HG03045 (cell line): Measurements from ENCODE around the gene HIVEP3.

Experiments
- ATAC-seq: cut with Tn5 transposase; IDR thresholded peaks from one replicate; pipeline ENCODE4 v1.9.1; 2021; ENCODE audit warnings: mild to moderate bottlenecking, moderate library complexity; ENCODE audit not compliant: unreplicated experiment

Gene HIVEP3

DNA sequence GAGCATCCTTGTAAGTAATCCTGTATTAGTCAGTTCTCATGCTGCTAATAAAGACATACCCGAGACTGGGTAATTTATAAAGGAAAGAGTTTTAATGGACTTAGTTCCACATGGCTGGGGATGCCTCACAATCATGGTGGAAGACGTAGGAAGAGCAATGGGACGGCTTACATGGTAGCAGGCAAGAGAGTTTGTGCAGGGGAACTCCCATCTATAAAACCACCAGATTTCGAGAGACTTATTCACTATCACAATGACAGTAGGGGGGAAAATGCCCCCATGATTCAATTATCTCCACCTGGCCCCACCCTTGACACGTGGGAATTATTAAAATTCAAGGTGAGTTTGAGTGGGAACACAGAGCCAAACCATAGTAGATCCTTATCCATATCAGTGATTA lies 124.7 kb downstream of the HIVEP3 start:
- ATAC-seq: no peak

DNA sequence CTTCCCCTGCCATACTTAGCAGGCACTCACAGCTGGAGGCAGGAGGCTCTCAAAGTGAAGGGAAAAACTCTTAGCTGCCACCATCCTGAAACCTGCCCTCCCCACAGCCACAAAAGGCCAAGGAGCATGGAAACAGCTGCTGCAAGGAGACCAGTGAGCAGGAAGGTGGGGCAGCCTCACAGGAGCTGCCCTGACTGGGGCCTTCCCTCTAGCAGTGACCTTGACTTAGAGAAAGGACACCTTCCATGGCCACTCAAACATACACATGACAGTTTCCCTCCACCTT lies 126.3 kb downstream of the HIVEP3 start:
- ATAC-seq: no peak

- ATAC-seq: no peak
Observed at GRCh38 chr1:41791667-41792484, 126.8 kb downstream of the HIVEP3 start.

GRCh38 chr1:41790351-41790750 lies 128.4 kb downstream of the HIVEP3 start:
- no peak for ATAC-seq

GRCh38 chr1:41789661-41790330 lies 128.9 kb downstream of the HIVEP3 start:
- ATAC-seq: no peak

DNA sequence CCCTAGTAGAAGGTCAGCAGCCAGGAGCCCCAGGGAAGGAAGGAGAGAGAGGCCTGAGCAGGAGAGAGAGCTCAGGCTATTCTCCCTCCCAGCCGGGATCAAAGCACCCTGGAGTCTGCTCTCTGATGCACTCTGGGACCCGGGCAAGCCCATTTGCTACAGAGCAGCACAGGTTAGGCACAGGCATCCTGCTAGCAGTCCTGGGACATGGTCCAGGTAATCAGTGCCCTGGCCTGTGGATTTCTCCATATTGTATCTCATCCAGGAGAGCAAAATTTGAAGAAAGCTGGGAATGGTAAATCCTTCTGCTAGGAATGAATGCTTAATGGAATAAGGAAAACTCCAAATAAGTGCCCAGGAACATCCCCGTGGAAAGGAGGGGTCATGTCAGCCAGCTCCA lies 130.3 kb downstream of the HIVEP3 start:
- ATAC-seq: no peak

DNA sequence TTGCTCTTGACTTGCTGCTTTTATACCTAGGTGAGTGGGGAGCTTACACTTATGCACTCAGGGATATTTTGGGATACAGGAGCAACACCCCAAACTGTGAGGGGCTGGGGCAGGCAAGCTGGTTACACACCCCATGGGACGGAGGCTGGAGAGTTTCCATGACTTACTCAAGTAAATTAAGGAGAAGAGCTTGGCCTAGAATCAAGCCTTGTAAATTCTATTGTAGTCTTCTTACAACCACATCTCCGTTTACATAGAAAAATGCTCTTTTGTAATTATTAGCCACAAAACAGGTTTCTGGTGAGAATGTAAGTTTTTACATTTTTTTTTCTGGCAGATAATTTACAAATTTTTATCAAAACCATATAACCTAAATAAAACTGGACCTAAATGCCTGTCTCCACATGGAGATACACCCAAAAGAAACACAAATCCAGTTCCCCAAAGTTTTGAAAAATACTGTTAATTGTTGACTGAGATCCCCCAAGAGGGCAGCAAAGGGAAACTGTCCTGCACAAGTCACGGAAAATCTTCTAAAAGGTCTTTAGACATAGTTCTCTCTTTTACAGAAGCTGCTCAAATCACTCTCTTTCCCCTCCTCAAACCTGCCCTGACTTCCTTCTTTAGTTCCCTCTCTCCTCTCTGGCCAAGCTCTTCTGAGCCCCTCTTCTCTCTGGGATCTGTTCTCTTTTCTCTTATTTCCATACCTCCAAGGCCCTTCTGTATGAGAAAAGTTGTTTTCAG lies 134.0 kb downstream of the HIVEP3 start:
- ATAC-seq: no peak

DNA sequence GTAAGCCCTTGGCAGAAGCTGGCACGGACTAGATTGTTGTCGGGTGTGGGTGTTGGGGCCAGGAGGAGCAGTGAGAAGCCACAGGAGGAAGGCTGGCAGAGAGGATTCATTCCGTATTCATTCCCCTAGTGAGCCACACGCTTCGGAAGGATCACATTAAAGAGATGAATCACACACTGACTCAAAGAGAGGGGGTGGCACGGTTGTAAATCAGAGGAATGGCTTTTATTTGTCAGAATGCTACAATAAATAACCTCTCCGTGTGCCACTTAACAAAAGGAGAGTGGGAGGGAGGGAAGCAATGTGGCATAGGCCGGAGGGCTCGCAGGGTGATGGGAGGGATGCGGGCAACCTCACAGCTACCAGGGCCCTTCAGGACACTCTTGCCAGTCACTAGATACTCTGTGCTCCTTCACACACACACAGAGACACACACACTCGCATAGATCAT lies 135.5 kb downstream of the HIVEP3 start:
- ATAC-seq: no peak

- ATAC-seq: no peak
Observed at GRCh38 chr1:41780916-41781315, 137.8 kb downstream of the HIVEP3 start.

GRCh38 chr1:41780322-41780721 lies 138.4 kb downstream of the HIVEP3 start:
- no peak for ATAC-seq

- no peak for ATAC-seq
Observed at GRCh38 chr1:41779360-41779759, 139.4 kb downstream of the HIVEP3 start.

- no peak for ATAC-seq
Observed at GRCh38 chr1:41777695-41778094, 141.0 kb downstream of the HIVEP3 start.

GRCh38 chr1:41776891-41777441 lies 141.8 kb downstream of the HIVEP3 start:
- no peak for ATAC-seq

- ATAC-seq: no peak
Observed at GRCh38 chr1:41775956-41776585, 142.7 kb downstream of the HIVEP3 start.

GRCh38 chr1:41774471-41774990 lies 144.2 kb downstream of the HIVEP3 start:
- no peak for ATAC-seq

DNA sequence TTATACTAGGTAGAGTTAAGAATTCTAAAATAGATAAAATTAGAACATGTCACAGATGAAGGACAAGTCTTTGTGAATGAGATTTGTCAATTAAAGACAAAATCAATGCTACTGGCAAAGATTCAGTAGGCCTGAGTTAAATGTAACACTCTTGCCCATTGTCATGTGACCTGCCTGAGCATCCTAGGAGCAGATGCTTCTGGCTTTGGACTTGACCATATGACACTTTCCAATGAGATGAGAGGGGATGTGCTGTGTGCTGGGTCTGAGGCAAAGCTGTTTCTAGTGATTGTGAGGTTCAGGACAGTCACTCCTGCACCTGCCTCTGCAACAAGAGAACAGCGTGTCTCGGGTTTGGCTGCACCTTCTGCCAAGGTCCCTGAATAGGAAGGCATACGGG lies 144.9 kb downstream of the HIVEP3 start:
- ATAC-seq: no peak

DNA sequence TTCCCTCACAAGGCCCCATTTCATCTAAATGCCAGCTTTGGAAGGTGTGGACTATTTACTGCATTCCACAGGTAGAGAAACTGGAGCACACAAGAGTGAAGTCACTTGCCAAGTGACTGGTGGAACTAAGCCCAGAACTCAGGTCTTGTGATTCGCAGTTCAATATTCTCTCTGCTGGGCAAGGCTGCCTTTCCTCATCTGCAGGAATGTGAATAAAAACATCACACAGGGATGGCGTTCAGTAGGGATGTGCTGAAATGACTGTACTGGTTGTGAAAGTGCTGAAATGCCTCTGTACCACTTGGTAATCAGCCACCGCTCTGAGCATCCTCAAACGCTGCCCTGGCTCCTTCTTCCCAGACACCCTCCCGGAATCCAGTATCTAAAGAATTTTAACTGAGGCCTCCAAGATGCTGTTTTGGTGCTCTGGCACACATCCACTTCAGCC lies 145.6 kb downstream of the HIVEP3 start:
- ATAC-seq: no peak

DNA sequence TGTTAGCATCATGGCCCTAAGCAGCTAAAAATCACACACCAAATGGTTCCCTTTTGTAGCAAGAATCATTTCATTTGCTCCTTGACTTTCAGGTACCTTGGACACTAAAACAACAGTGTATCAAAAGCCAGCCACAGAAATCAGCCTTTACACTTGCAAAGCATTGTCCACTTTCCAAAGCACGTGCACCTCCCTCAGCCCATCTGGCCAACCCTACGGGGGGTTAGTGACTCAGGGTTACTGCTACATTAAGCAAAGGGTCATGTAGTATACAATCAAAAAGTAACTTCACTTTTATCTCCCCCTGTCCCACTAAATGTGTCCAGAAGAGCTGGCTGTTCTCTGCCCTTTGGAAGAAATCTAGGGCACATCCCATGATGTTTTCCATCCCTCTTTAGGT lies 149.7 kb downstream of the HIVEP3 start:
- ATAC-seq: no peak

DNA sequence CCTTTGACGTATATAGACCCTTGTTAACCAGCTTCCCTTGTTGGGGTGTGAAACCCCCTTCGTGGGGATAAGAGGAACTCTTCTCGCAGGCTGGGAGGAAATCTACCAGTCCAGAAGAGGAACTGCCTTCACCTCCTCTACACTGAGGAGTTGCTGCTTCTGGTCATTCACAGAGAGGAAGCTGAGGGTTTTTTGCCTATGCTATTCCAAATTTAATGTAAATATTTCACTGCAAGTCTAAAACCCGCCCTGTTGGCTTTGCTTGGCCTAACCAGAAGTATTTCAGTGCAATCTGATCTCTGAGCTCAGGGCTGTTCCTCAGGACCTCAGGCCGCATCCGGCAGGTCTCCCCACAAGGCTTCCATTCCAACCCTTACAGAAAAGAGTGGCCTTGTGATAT lies 150.1 kb downstream of the HIVEP3 start:
- no peak for ATAC-seq

DNA sequence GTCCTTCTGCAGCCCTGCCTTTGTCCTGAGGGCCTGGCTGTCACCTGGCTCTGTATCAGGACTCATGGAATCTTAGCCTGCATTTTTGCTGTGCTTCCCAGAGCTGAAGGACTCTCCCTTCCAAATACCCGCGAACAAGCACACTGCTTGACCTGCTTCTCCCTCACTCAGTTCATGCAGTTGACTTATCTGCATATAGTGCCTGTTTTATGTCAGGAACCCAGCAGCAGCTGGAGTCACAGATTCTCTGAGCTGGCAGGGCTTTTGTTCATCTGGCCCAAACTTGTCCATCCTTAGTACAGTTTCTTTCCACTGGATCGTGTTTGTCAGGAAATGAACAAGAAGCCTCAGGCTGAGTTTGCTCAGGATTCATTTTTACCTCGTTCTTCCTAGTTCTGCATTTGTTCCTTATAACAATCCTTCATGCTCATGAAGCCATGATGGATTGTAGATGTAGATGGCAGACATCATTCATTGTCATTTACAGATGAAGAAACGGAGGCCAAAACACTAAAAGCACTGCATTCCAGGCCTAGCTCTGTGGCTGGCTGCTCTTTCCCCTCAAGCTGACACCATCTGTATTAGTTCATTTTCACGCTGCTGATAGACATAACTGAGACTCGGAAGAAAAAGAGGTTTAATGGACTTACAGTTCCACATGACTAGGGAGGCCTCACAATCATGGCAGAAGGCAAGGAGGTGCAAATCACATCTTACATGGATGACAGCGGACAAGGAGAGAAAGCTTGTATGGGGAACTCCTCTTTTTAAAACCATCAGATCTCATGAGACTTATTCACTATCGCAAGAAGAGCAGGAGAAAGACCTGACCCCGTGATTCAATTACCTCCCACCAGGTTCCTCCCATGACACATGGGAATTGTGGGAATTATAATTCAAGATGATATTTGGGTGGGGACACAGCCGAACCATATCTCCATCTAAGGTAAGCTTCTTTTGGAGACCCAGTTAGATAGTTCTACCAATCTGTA lies 150.9 kb downstream of the HIVEP3 start:
- ATAC-seq: no peak
